ENCODE data around the gene TYW5.

- TF ChIP-seq POLR2A (IDR thresholded peaks at IDR 0.05) = no peak
- TF ChIP-seq CTCF (IDR thresholded peaks at IDR 0.05) = no peak
- no peak for TF ChIP-seq EP300 (IDR thresholded peaks at IDR 0.05)
These were observed 22.7 kb upstream of the TYW5 start for GRCh38 chr2:199977984-199978415.
